Stimulated activated CD8-positive, alpha-beta memory T cell treated with anti-CD3 and anti-CD28 coated beads, Interleukin-7, amount 100 ng/mL, for 48 hours (primary cell): ENCODE results near the gene ATP5MK.
"Not testable (repeated sequence)": the region's sequence is repeated elsewhere in the genome, so short reads cannot be mapped to it uniquely, and the experiment has no call there.

Experiments
- DNase-seq, 2 donors: peaks; one replicate each; pipeline ENCODE4 v3.0.0-alpha.2; 2020; ENCODE audit warnings: low read depth in 1 of 2; ENCODE audit errors: extremely low read depth in 1 of 2

Gene ATP5MK

DNA sequence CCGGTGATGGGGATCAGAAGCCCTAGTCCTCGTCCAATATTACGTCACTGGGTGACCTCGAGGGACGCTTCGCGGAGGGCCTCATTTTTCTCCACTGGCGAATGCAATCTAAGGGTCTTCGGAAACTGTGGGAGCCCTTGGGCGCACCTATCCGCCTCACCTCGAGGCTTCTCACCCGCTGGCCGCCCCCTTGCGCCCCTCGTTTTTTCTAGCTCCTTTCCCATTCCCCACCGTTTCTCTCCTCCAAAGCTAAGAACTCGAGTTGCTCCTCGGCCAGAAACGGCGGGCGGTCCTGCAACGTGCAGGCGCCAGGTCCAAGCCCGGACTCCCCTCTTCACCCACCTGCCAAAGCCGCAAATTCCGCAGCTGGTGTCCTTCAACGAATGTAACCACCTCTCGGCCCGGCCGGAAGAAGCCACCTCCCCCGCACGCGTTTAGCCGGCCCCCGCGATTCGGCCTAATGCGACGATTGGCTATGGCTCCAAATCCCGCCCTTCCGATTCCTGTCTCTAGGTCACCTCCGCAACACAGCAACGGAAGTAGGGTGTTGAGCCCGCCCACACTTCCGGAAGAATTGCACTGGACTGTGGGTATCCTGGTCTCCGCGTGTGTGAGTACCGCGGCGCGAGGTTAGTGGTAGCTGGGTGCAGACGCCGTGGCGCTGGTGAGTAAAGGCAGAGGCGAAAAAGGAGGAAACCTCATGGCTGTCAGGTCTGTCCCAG lies at the start of gene ATP5MK, which contains the start of gene PDCD11:
Gene ATP5MK, minus strand, starts transcription at position 409 of the 722 bp plus-strand sequence. CDS start 4,018 bp downstream, outside the sequence.
Gene PDCD11, plus strand, starts transcription at position 560 of the 722 bp plus-strand sequence. CDS start 1,801 bp downstream, outside the sequence.
- peak; percentile 89 to 98 for DNase-seq

- DNase-seq, result no peak
These were observed 49.1 kb upstream of the ATP5MK start for GRCh38 chr10:103445366-103445765.

DNA sequence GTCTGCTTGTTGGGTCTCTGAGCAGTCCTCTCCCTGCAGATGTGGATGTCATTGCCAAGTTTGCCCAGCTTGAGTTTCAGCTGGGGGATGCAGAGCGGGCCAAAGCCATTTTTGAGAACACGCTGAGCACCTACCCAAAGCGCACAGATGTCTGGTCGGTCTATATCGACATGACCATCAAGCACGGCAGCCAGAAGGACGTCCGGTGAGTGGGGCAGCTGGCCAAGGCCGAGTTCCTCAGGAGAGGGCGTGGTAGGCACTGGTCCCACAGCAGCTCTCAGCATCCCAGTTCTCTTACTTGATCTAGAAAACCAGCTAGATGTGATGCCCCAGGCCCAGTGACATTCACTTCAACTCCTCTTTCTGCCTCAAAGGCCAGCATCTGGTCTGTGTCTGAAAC lies 48.2 kb upstream of the ATP5MK start:
- DNase-seq, result no peak

- DNase-seq, result no peak
These were observed 47.4 kb upstream of the ATP5MK start for GRCh38 chr10:103443475-103444185.

GRCh38 chr10:103442031-103442461 lies 45.8 kb upstream of the ATP5MK start:
- no peak for DNase-seq

DNA sequence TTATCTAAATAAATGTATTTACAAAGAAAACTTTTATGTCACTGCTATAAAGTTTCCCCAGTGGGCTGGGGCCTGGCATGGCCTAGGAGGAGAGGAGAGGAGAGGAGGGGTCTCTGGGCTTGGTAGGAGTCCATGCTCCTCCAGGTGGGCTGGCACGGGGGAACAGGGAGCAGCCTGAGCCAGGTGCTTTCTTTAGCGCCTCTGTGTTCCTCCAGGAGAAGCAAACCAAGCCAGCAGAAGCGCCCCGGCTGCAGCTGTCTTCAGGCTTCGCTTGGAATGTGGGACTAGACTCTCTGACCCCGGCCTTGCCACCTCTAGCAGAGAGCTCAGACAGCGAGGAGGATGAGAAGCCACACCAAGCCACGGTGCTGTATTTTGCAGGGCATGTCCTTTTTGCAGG lies 45.3 kb upstream of the ATP5MK start:
- no peak for DNase-seq

DNA sequence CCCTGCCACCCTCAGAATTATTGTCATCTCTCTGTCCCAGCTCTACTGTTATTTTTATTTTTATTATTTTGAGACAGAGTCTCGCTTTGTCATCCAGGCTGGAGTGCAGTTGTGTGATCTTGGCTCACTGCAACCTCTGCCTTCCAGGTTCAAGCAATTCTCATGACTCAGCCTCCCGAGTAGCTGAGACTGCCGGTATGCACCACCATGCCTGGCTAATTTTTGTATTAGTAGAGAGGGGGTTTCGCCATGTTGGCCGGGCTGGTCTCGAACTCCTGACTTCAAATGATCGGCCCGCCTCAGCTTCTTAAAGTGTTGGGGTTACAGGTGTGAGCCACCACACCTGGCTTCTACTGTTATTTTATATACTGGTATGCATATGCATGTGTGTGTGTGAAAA lies 44.9 kb upstream of the ATP5MK start:
- DNase-seq, result no peak

DNA sequence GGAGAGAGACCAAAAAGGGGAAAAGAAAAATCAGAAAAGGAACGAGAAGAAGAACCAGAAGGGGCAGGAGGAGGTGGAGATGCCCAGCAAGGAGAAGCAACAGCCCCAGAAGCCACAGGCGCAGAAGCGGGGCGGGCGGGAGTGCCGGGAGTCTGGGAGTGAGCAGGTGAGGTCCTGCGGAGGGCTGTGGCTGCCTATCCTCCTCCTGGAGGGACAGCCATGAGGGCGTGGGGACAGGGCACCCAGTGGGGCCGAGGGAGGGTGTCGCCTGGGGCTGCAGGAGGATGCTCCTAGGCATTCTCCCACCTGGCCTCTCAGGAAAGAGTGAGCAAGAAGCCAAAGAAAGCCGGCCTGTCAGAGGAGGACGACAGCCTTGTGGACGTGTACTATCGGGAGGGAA lies 44.1 kb upstream of the ATP5MK start:
- DNase-seq, result no peak

- DNase-seq, result no peak
These were observed 43.5 kb upstream of the ATP5MK start for GRCh38 chr10:103439776-103440175.

GRCh38 chr10:103433858-103434257 lies 37.6 kb upstream of the ATP5MK start:
- no peak for DNase-seq

- no peak for DNase-seq
These were observed 35.6 kb upstream of the ATP5MK start for GRCh38 chr10:103431902-103432301.

- no peak for DNase-seq
These were observed 33.4 kb upstream of the ATP5MK start for GRCh38 chr10:103429647-103430046.

DNA sequence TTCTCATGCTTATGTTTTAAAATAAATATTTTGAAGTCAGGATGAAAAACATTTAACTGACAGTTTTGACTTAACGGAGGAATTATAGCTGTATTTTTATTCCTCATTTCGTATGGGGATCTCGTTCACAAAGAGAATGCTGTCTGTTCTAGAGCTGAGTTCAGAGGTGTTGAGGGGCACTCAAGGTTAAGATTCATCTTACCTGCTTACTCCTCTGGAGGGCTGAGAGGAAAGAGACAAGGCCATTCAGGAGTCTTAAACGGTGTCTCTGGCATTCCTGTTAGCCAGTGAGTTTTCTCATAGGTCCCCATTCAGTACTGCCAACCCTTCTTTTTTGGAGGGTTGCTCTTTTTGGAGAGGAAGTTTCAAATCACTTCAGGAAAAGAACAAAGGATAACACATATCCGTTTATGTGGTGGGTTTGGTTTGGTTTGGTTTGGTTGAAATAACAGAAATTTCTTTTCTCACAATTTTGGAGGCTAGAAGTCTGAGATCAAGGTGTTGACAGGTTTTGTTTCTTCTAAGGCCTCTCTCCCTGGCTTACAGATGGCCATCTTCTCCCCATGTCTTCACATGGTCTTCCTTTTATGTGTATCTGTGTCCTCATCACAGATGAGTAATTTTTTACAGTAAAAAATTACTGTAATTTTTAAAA lies 32.8 kb upstream of the ATP5MK start:
- DNase-seq, result no peak

GRCh38 chr10:103427866-103428265 lies 31.6 kb upstream of the ATP5MK start:
- no peak for DNase-seq

- DNase-seq, result no peak
These were observed 27.5 kb upstream of the ATP5MK start for GRCh38 chr10:103423748-103424147.

GRCh38 chr10:103419101-103419500 lies 22.8 kb upstream of the ATP5MK start:
- DNase-seq, result no peak

DNA sequence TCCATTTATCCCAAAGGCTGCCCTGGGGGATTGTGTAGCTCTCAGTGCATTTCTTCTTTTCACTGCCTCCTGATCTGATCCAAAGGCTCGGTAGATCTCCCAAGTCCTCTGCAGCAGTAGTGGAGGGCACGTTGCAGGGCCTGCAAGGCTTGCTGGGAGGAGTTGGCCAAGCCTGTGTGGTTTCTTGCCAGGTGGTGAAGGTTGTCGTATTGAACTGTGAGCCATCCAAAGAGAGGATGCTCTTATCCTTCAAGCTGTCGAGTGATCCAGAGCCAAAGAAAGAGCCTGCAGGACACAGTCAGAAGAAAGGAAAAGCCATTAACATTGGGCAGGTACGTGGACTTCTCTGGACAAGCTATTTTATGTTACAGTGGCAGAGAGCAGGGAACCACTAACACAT lies 21.3 kb upstream of the ATP5MK start:
- no peak for DNase-seq

DNA sequence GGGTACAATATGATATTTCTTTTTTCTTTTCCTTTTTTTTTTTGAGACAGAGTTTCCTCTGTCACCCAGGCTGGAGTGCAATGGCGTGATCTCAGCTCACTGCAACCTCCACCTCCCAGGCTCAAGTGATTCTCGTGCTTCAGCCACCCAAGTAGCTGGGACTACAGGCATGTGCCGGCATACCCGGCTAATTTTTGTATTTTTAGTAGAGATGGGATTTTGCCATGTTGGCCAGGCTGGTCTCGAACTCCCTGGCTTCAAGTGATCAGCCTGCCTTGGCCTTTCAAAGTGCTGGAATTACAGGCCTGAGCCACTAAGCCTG lies 20.8 kb upstream of the ATP5MK start:
- not testable (repeated sequence) for DNase-seq

DNA sequence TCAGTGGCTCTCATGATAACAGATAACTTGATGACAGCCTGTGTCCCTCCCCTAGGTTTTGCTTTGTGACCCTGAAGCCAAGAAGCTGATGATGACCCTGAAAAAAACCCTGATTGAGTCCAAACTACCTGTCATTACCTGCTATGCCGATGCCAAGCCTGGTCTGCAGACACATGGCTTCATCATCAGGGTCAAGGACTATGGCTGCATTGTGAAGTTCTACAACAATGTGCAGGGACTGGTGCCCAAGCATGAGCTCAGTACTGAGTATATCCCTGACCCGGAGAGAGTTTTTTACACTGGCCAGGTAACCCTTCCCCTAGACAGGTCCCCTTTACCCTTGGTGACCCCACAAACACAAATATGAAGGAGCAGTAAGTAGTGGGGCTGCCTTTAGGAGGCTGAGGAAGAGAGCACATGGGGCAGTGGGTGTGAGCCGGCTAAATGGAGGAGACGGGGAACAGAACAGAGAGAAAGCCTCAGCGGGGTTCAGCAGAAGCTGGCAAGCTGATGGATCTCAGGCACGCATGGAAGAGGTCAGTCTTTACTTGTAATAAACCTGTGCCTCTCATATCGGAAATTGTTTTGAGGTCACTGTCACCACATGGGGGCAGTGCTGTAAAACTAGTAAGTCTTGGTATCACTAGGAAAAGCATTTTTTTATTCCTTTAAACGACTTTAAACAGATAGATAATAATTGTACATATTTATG lies 20.3 kb upstream of the ATP5MK start:
- DNase-seq, result no peak

DNA sequence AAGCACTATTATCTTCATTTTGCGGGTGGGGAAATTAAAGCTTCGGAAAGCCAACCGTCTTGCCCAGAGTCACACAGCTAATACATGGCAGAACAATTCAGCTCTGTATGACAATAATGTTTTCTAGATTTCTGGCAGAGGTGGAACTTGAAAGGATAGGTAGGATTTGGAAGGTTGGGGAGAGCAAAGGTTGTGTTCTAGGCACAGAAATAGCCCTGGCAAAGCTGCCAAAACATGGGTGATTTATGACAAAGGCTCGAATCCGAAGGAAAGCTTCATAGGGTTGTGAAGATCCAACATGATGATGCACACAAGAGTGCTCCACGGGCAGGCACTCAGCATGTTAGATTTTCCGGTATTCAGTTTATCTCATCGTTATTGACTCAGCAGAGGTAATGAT lies 19.3 kb upstream of the ATP5MK start:
- DNase-seq, result no peak

DNA sequence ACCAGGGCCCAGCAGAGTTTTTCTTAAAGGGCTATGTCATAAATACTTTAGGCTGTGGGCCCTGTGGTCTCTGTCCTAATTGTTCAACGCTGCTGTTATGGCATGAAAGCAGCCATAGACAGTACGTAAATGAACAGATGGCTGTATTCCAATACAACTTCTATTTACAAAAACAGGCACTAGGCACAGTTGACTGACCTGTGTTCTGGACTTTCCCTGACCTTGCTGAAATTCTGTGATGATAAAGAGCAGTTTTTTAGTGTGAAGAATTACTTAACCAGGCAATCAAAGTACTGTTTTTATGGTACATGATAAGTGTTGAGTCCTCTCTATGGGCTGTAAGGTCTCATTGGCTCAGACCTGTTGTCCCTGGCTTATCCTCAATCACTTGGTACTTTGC lies 17.3 kb upstream of the ATP5MK start:
- DNase-seq, result no peak
